ENCODE data around the gene DACT2. TPM values are rescaled to one million over a fixed set of nuclear protein-coding genes. Genes with fewer than 3 reads are reported as not detected.

The DACT2 gene
- total RNA-seq, 1 experiment from 2014 or later: 3.3 TPM

GRCh38 chr6:168333491-168333890, 13.9 kb upstream of the DACT2 start:
- no peaks in the 10 kb centered on the region for H3K9me3 ChIP-seq (ENCODE audit: control insufficient read depth, insufficient read depth, low read depth, low read length)
- ChIA-PET POLR2A (no interaction called here), CTCF (no interaction called here)
- intact Hi-C loops (cut with micrococcal nuclease; ENCODE audit: unreplicated experiment) (no loop called here), in situ Hi-C loops (cut with HindIII; ENCODE audit: low pct_unique_long_range_greater_than_20kb, low sequenced_read_pairs) (no loop called here)
- no peaks in the 10 kb centered on the region for H3K36me3 ChIP-seq (ENCODE audit: control insufficient read depth, insufficient read depth, low read length)
- BruUV-seq (replicated peaks): no TSS peak
- DNase-seq (ENCODE audit: low read depth, low spot score) (no peak), ATAC-seq (peak; percentile 72)
- H3K4me3 ChIP-seq (ENCODE audit: low read depth in 2 of 2, low read length in 2 of 2): peak overlapping the region; percentile 11 to 41; a peak in 3 of 4 replicates
- no peak for TF ChIP-seq POLR2AphosphoS5 (IDR thresholded peaks at IDR 0.05; ENCODE audit: low read depth, low read length)
- TF ChIP-seq TCF7L2 (IDR thresholded peaks at IDR 0.05; ENCODE audit: low read depth, low read length): no peak
- no peak for TF ChIP-seq REST (IDR thresholded peaks at IDR 0.05; ENCODE audit: insufficient read depth in 1 of 2, low read depth in 2 of 2, low read length in 1 of 2)
- no peak for TF ChIP-seq SIN3A (IDR thresholded peaks at IDR 0.05; ENCODE audit: borderline replicate concordance, insufficient read depth, low read depth, low read length)
- TF ChIP-seq CTCF (IDR thresholded peaks at IDR 0.05): no peak
- no peak overlapping the region for H3K27ac ChIP-seq (ENCODE audit: low read length)
- H3K27me3 ChIP-seq (ENCODE audit: control insufficient read depth, insufficient read depth, low read length): no peaks in the 10 kb centered on the region
- H3K4me1 ChIP-seq (ENCODE audit: control insufficient read depth, insufficient read depth, low read length): no peaks in the 10 kb centered on the region

GRCh38 chr6:168333039-168333438, 13.5 kb upstream of the DACT2 start:
- Histone ChIP-seq H3K27ac (ENCODE audit: low read length) (no peak overlapping the region), H3K4me1 (ENCODE audit: control insufficient read depth, insufficient read depth, low read length) (no peaks in the 10 kb centered on the region), H3K27me3 (ENCODE audit: control insufficient read depth, insufficient read depth, low read length) (no peaks in the 10 kb centered on the region), H3K4me3 (ENCODE audit: low read depth in 2 of 2, low read length in 2 of 2) (peak overlapping the region; percentile 11 to 41; a peak in 3 of 4 replicates), H3K9me3 (ENCODE audit: control insufficient read depth, insufficient read depth, low read depth, low read length) (no peaks in the 10 kb centered on the region), H3K36me3 (ENCODE audit: control insufficient read depth, insufficient read depth, low read length) (no peaks in the 10 kb centered on the region)
- BruUV-seq (replicated peaks): no TSS peak
- in situ Hi-C loops (cut with HindIII; ENCODE audit: low pct_unique_long_range_greater_than_20kb, low sequenced_read_pairs) (no loop called here), intact Hi-C loops (cut with micrococcal nuclease; ENCODE audit: unreplicated experiment) (no loop called here)
- CTCF ChIA-PET: no interaction called here
- POLR2A ChIA-PET: no interaction called here
- DNase-seq (ENCODE audit: low read depth, low spot score) (no peak), ATAC-seq (peak; percentile 92)
- no peak for TF ChIP-seq SIN3A (IDR thresholded peaks at IDR 0.05; ENCODE audit: borderline replicate concordance, insufficient read depth, low read depth, low read length)
- peak; percentile 90 for TF ChIP-seq CTCF (IDR thresholded peaks at IDR 0.05)
- no peak for TF ChIP-seq POLR2AphosphoS5 (IDR thresholded peaks at IDR 0.05; ENCODE audit: low read depth, low read length)
- TF ChIP-seq REST (IDR thresholded peaks at IDR 0.05; ENCODE audit: insufficient read depth in 1 of 2, low read depth in 2 of 2, low read length in 1 of 2): no peak
- TF ChIP-seq TCF7L2 (IDR thresholded peaks at IDR 0.05; ENCODE audit: low read depth, low read length): no peak

Measured in Panc1 (cell line).